ENCODE results near the gene TNP2.

Gene TNP2

GRCh38 chr16:11218604-11218962 lies 50.5 kb downstream of the TNP2 start:
- DNase-seq (ENCODE audit: low read depth) = no peak
